Astrocyte of the cerebellum (primary cell): ENCODE results near the gene SPANXA2.
A peak's percentile ranks its signal among the peaks of the same experiment; 100 is the strongest.
"Not testable (repeated sequence)": the region's sequence is repeated elsewhere in the genome, so short reads cannot be mapped to it uniquely, and the experiment has no call there.

Source experiments
- DNase-seq: peaks from one replicate; pipeline ENCODE4 v3.0.0-alpha.2; 2011; ENCODE audit warnings: low read depth
- H3K4me3 ChIP-seq: 2 replicates; pipeline ENCODE4 v1.5.1; 2011; ENCODE audit warnings: mild to moderate bottlenecking, low read depth, low read length, moderate library complexity
- CTCF ChIP-seq: IDR thresholded peaks from 2 replicates; pipeline ENCODE4 v1.5.1; 2012; ENCODE audit warnings: low read length, low read depth, moderate library complexity, mild to moderate bottlenecking; ENCODE audit errors: missing control alignments
- in situ Hi-C: cut with HindIII; loops from 2 replicates; pipeline ENCODE4 v1.10.0; 2017; ENCODE audit warnings: low sequenced_read_pairs

The SPANXA2 gene

GRCh38 chrX:141589408-141589807 lies at the start of gene SPANXA2:
SPANXA2 (plus strand) TSS chrX:141589708; CDS start chrX:141589768, 60 bp downstream.
- in situ Hi-C loops, DNase-seq, H3K4me3 ChIP-seq: not testable (repeated sequence)

- in situ Hi-C loops, DNase-seq, H3K4me3 ChIP-seq: not testable (repeated sequence)
These were observed 47.0 kb upstream of the SPANXA2 start for GRCh38 chrX:141542551-141542950.

- H3K4me3 ChIP-seq, DNase-seq, in situ Hi-C loops: not testable (repeated sequence)
These were observed 4.9 kb upstream of the SPANXA2 start, which contains the start of gene SPANXA1 for GRCh38 chrX:141584638-141585037. SPANXA1 (minus strand) TSS chrX:141584738; CDS start chrX:141584678, 60 bp downstream.

- in situ Hi-C loops, result no loop called here
- TF ChIP-seq CTCF, result no peak
- no peak for DNase-seq
- H3K4me3 ChIP-seq, result no peak overlapping the region
These were observed 19.6 kb downstream of the SPANXA2 start for GRCh38 chrX:141609111-141609510.

- TF ChIP-seq CTCF, result no peak
- no peak for DNase-seq
- no peak overlapping the region for H3K4me3 ChIP-seq
- in situ Hi-C loops, result no loop called here
These were observed 29.8 kb downstream of the SPANXA2 start for GRCh38 chrX:141619336-141619735.

- H3K4me3 ChIP-seq, result no peak overlapping the region
- in situ Hi-C loops, result no loop called here
- TF ChIP-seq CTCF, result no peak
- DNase-seq, result peak; percentile 26
These were observed 42.6 kb downstream of the SPANXA2 start for GRCh38 chrX:141632124-141632523.

- in situ Hi-C loops, result no loop called here
- no peak overlapping the region for H3K4me3 ChIP-seq
- no peak for DNase-seq
- no peak for TF ChIP-seq CTCF
These were observed 49.0 kb downstream of the SPANXA2 start for GRCh38 chrX:141638550-141638949.
